ENCODE results near the gene RBMS1.

DNA sequence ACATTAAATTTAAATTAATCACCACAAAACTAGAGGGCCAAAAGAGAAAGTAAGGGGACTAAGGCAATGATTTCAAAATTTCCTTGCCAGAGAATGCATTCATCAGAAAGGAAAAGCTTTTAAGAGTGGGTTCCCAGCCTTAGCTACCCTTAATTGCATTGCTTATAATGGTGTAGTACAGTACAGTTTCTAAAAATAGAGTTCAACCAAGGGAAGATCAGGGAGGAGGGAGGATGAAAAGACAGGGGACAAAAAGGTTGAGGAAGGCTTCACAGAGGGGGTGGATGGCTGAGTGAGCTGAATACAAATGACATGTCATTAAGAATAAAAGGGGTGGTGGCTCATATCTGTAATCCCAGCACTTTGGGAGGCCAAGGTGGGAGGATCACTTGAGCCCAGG lies 119.9 kb downstream of the RBMS1 start:
- TF ChIP-seq, protein P1, sequence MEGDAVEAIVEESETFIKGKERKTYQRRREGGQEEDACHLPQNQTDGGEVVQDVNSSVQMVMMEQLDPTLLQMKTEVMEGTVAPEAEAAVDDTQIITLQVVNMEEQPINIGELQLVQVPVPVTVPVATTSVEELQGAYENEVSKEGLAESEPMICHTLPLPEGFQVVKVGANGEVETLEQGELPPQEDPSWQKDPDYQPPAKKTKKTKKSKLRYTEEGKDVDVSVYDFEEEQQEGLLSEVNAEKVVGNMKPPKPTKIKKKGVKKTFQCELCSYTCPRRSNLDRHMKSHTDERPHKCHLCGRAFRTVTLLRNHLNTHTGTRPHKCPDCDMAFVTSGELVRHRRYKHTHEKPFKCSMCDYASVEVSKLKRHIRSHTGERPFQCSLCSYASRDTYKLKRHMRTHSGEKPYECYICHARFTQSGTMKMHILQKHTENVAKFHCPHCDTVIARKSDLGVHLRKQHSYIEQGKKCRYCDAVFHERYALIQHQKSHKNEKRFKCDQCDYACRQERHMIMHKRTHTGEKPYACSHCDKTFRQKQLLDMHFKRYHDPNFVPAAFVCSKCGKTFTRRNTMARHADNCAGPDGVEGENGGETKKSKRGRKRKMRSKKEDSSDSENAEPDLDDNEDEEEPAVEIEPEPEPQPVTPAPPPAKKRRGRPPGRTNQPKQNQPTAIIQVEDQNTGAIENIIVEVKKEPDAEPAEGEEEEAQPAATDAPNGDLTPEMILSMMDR (conservative IDR thresholded peaks at IDR 0.05; ENCODE audit: low read depth, low read length), result no peak
- no peak for TF ChIP-seq MXI1 (IDR thresholded peaks at IDR 0.05; ENCODE audit: borderline replicate concordance, low read depth, low read length)
- TF ChIP-seq POLR2A (IDR thresholded peaks at IDR 0.05; ENCODE audit: low read depth, low read length), result no peak

Data from IMR-90 (cell line).